AG09309 (cell line): ENCODE measurements around the gene PCNX1.
A peak's percentile ranks its signal among the peaks of the same experiment; 100 is the strongest.
"Not testable (repeated sequence)": the region's sequence is repeated elsewhere in the genome, so short reads cannot be mapped to it uniquely, and the experiment has no call there.

Experiments used
- DNase-seq: peaks from one replicate; pipeline ENCODE4 v3.0.0-alpha.2; 2010; ENCODE audit warnings: low read depth
- H3K4me3 ChIP-seq: 2 replicates; pipeline ENCODE4 v1.5.1; 2011; ENCODE audit warnings: mild to moderate bottlenecking, low read depth, low read length, moderate library complexity; ENCODE audit not compliant: control insufficient read depth
- TF ChIP-seq, protein P1 (sequence below): IDR thresholded peaks from 2 replicates; pipeline ENCODE4 v1.5.1; 2011; ENCODE audit warnings: mild to moderate bottlenecking, low read depth, low read length, inconsistent platforms; ENCODE audit not compliant: insufficient read depth, control insufficient read depth; ENCODE audit errors: missing control alignments

PCNX1 gene

DNA sequence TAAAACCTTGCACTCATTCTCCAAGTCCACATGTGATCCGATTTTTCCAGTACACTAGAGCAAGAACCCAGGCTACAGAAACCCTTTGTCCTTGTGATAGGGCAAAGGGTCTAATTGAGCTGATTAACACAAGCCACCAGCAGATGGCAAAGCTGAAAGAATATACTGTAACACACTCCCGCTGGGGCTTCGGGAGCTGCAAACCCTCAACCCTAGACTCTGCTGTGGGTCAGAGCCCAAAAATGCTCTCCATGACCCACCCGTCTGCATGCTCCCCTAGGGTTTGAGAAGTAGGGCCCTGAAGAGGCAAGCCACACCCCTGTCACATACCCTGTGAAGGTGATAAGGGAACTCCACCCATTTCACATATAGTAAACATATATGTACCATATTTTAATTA lies 33.6 kb upstream of the PCNX1 start:
- no peak overlapping the region for H3K4me3 ChIP-seq
- TF ChIP-seq, protein P1, sequence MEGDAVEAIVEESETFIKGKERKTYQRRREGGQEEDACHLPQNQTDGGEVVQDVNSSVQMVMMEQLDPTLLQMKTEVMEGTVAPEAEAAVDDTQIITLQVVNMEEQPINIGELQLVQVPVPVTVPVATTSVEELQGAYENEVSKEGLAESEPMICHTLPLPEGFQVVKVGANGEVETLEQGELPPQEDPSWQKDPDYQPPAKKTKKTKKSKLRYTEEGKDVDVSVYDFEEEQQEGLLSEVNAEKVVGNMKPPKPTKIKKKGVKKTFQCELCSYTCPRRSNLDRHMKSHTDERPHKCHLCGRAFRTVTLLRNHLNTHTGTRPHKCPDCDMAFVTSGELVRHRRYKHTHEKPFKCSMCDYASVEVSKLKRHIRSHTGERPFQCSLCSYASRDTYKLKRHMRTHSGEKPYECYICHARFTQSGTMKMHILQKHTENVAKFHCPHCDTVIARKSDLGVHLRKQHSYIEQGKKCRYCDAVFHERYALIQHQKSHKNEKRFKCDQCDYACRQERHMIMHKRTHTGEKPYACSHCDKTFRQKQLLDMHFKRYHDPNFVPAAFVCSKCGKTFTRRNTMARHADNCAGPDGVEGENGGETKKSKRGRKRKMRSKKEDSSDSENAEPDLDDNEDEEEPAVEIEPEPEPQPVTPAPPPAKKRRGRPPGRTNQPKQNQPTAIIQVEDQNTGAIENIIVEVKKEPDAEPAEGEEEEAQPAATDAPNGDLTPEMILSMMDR, result no peak
- DNase-seq, result no peak

DNA sequence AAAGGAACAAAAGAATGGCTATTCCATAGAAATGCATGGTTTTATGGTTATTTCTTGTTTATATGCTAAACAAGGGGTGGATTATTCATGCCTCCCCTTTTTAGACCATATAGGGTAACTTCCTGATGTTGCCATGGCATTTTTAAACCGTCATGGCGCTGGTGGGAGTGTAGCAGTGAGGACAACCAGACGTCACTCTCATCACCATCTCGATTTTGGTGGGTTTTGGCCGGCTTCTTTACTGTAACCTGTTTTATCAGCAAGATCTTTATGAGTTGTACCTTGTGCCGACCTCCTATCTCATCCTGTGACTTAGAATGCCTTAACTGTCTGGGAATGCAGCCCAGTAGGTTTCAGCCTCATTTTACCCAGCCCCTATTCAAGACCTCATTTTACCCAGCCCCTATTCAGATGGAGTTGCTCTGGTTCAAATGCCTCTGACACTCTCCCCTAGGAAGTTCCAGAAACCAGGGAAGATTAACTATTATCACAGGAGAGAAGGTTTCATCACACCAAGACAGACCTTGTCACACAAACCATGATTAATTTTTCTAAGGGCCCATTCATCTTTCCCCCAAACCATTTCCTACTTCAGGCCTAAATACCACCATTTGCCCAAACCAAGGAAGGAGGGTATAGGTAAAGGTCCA lies 31.3 kb upstream of the PCNX1 start:
- DNase-seq, H3K4me3 ChIP-seq: not testable (repeated sequence)

DNA sequence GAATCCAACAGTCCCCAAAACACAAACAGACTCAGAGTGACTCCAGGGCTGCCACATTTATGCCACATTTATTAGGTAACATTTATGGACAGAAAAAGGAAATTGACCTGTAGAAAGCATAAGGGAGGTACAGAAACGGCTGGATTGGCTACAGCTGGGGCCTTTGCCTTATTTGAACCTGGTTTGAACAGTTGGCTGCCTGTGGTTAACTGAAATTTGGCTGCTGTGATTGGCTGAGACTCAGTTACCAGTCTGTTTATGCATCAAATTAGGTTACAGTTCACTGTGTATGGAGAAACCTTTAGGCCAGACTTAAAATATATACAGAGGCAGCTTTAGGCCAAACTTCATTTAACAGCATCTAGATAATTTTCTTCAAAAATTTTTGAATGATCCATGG lies 27.8 kb upstream of the PCNX1 start:
- no peak overlapping the region for H3K4me3 ChIP-seq
- DNase-seq, result no peak
- TF ChIP-seq, protein P1, result no peak

- DNase-seq, H3K4me3 ChIP-seq: not testable (repeated sequence)
These were observed 26.4 kb upstream of the PCNX1 start for GRCh38 chr14:70880888-70881287.

DNA sequence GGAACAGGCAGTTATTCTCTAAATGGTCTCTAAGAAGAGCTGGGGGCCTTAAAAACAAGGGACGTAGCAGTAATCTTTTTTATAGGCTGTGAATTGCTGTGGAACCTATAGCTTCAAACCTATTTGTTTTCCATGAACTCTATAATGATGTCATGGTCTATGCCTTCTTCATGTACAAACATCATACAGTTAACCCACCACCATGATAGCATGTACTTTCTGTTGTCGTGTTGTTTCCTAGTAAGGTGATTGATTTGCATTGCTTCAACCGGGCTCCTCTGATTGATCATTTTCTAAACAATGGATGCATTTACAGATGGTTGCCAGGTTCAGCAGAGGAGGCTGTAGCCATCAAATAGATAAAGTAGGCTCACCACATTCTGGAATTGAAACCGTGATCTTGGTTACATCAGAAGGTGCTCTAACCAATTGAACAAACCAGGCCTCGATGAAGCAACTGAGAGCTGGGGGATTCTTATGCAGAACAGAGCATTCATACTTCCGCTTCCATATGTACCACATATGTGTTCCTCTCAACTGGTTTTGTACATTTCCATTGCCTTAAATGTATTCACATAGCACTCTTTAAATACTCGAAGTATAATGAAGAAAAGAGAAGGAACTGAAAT lies 25.6 kb upstream of the PCNX1 start:
- no peak overlapping the region for H3K4me3 ChIP-seq
- DNase-seq, result no peak

DNA sequence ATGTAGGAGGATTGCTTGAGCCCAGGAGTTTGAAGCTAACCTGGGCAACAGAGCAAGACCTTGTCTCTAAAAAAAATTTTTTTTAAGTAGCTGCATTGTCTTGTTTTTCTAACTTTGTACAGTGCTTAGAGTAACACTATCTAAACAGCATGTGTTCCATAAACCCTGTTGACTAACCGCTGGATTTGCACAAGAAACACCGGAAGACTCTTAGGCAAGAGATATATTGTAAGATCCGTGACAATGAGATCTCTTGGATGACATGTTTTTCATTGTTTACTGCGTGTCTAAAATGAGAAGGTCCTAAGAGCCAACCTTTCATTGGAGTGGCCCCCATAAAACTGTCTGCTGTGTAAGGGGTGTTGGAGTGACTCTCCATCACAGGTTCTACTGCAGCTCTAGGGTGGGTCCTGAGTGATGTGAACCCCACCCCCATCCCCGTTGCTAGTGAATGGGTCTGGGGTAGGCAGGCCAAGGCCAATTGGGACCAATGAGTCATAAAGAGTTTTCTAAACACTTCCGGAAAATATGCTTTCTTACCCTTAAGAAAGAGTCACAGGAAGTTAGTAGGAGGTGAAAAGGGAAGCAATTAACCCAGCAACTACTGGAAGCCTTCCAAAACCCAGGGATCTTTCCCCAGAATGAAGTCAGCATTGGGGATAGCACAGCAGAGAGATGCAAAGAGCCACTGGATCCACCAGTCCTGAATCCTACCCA lies 24.3 kb upstream of the PCNX1 start:
- TF ChIP-seq, protein P1, result no peak
- peak; percentile 83 for DNase-seq
- no peak overlapping the region for H3K4me3 ChIP-seq

More for the DNA sequence above, 25.6 kb upstream of the PCNX1 start:
- TF ChIP-seq, protein P1, result no peak

DNA sequence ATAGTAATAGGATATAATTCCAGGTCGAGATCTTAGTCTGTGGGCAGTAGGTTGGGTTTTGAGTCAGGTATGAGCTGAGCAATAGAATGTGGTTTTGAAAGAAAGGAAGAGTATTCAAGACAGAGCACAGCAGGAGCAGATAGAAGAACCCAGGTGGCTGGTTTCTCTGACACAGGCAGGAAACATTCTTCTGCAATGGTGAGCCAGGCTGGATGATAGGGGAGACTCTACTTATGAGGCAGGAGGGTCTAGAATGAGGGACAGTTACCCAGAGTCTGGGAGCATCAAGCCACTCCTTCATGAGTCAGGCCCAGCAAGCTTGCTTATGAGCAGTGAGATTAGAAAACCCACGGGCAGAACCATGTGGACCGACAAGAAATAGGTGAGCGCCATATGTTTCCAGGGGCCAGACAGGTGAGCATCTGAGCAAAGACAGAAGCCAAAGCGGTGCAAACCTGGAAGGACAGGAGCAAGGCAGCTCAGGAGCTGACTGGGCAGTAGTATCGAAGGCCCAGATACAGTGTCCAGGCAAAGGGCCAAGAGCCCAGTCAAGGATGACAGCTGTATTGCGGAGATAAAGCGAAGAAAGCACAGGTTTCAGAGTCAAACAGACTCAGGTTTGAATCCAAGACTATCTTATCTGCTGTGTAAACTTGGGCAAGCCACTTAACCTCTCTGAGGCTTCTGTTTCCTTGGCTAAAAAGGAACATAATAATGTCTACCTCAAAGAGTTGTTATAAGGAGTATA lies 22.5 kb upstream of the PCNX1 start:
- no peak overlapping the region for H3K4me3 ChIP-seq
- TF ChIP-seq, protein P1, result no peak
- DNase-seq, result no peak
